Muscle of leg (tissue), 11 donors: ENCODE data around the gene IWS1. TPM values are rescaled to one million over a fixed set of nuclear protein-coding genes. Genes with fewer than 3 reads are reported as not detected.

ENCODE experiments used
- DNase-seq: peaks from one replicate; pipeline ENCODE4 v3.0.0; 2013
- H3K27ac ChIP-seq: one replicate; pipeline ENCODE4 v1.5.1; 2013; ENCODE audit warnings: mild to moderate bottlenecking, low read length, control low read depth
- H3K27me3 ChIP-seq: one replicate; pipeline ENCODE4 v1.6.1; 2013; ENCODE audit warnings: low read length; ENCODE audit not compliant: control insufficient read depth, insufficient read depth
- H3K36me3 ChIP-seq: one replicate; pipeline ENCODE4 v1.6.1; 2013; ENCODE audit warnings: low read length; ENCODE audit not compliant: control insufficient read depth, insufficient read depth
- H3K4me1 ChIP-seq: one replicate; pipeline ENCODE4 v1.6.1; 2013; ENCODE audit warnings: low read length; ENCODE audit not compliant: control insufficient read depth, insufficient read depth
- H3K4me3 ChIP-seq: one replicate; pipeline ENCODE4 v1.5.1; 2013; ENCODE audit warnings: low read length, control low read depth
- H3K9me3 ChIP-seq: replicated peaks from 2 replicates; pipeline ENCODE4 v1.6.1; 2013; ENCODE audit warnings: low read depth, low read length; ENCODE audit not compliant: control insufficient read depth
- WGBS: methylation state at CpG from one replicate; pipeline ENCODE4 v1.1.5; 2013; ENCODE audit warnings: missing lambda C conversion rate; ENCODE audit not compliant: insufficient coverage; 5-methylcytosine and 5-hydroxymethylcytosine counted together
- polyA plus RNA-seq, 8 donors: library from polyadenylated mRNA; unstranded; fragments of 120-200 nt; gene quantifications; one replicate each; pipeline versions ENCODE4 v1.2.1 to v1.2.3, GENCODE V29; 2013; ENCODE audit warnings: inconsistent platforms in 1 of 8, low replicate concordance in 1 of 8; ENCODE audit not compliant: insufficient read length in 8 of 8, insufficient read depth in 1 of 8
- total RNA-seq: library from RNA; stranded (reverse); fragments of 120-200 nt; gene quantifications from one replicate; pipeline ENCODE4 v1.2.4, GENCODE V29; 2013

IWS1 gene
- total and polyA plus RNA-seq, 9 donors, result 43.0 to 58.5 (median 48.7) TPM

GRCh38 chr2:127479866-127480743, 46.2 kb downstream of the IWS1 start:
- no peak for DNase-seq
- H3K27me3 ChIP-seq, result no peaks in the 10 kb centered on the region
- no peaks in the 10 kb centered on the region for H3K9me3 ChIP-seq
- peaks cover 35% of the 10 kb centered on the region for H3K36me3 ChIP-seq
- no peak overlapping the region for H3K27ac ChIP-seq
- H3K4me3 ChIP-seq, result no peak overlapping the region
- H3K4me1 ChIP-seq, result no peaks in the 10 kb centered on the region
- WGBS, result 53% methylated on average over 5 of the region's 8 CpGs

- peak; percentile 81 for DNase-seq
- no CpG with 5 or more reads among the region's 5 CpGs for WGBS
Measured at GRCh38 chr2:127479219-127479825, 47.0 kb downstream of the IWS1 start.

GRCh38 chr2:127475788-127476187, 50.5 kb downstream of the IWS1 start:
- H3K4me1 ChIP-seq, result no peaks in the 10 kb centered on the region
- no peak overlapping the region for H3K4me3 ChIP-seq
- peaks cover 8% of the 10 kb centered on the region for H3K36me3 ChIP-seq
- H3K27me3 ChIP-seq, result no peaks in the 10 kb centered on the region
- no peak for DNase-seq
- no peaks in the 10 kb centered on the region for H3K9me3 ChIP-seq
- no CpG with 5 or more reads among the region's 2 CpGs for WGBS
- H3K27ac ChIP-seq, result no peak overlapping the region

More at GRCh38 chr2:127479219-127479825, 47.0 kb downstream of the IWS1 start:
- no peaks in the 10 kb centered on the region for H3K27me3 ChIP-seq
- no peak overlapping the region for H3K27ac ChIP-seq
- peaks cover 31% of the 10 kb centered on the region for H3K36me3 ChIP-seq
- no peaks in the 10 kb centered on the region for H3K4me1 ChIP-seq
- H3K4me3 ChIP-seq, result no peak overlapping the region
- H3K9me3 ChIP-seq, result no peaks in the 10 kb centered on the region

GRCh38 chr2:127472268-127472667, 54.0 kb downstream of the IWS1 start:
- Histone ChIP-seq H3K27ac (no peak overlapping the region), H3K4me3 (no peak overlapping the region), H3K4me1 (no peaks in the 10 kb centered on the region), H3K27me3 (no peaks in the 10 kb centered on the region), H3K9me3 (no peaks in the 10 kb centered on the region), H3K36me3 (peaks cover 8% of the 10 kb centered on the region)
- WGBS, result no CpG with 5 or more reads among the region's 1 CpG
- DNase-seq, result no peak

- Histone ChIP-seq H3K27ac (no peak overlapping the region), H3K9me3 (no peaks in the 10 kb centered on the region), H3K4me1 (no peaks in the 10 kb centered on the region), H3K27me3 (no peaks in the 10 kb centered on the region), H3K4me3 (no peak overlapping the region), H3K36me3 (peaks cover 8% of the 10 kb centered on the region)
- no peak for DNase-seq
- WGBS, result 96% methylated on average over 3 of the region's 4 CpGs
Measured at GRCh38 chr2:127471286-127471988, 54.9 kb downstream of the IWS1 start.

GRCh38 chr2:127469974-127470373, 56.3 kb downstream of the IWS1 start:
- H3K4me1 ChIP-seq, result no peaks in the 10 kb centered on the region
- H3K36me3 ChIP-seq, result peaks cover 10% of the 10 kb centered on the region
- no peak overlapping the region for H3K27ac ChIP-seq
- no peaks in the 10 kb centered on the region for H3K9me3 ChIP-seq
- no peaks in the 10 kb centered on the region for H3K27me3 ChIP-seq
- H3K4me3 ChIP-seq, result no peak overlapping the region
- DNase-seq, result no peak
- WGBS, result no CpG with 5 or more reads among the region's 2 CpGs

GRCh38 chr2:127469051-127469450, 57.2 kb downstream of the IWS1 start:
- peaks cover 10% of the 10 kb centered on the region for H3K36me3 ChIP-seq
- H3K27ac ChIP-seq, result no peak overlapping the region
- H3K4me1 ChIP-seq, result peaks cover 5% of the 10 kb centered on the region
- no peaks in the 10 kb centered on the region for H3K9me3 ChIP-seq
- WGBS, result 88% methylated on average over 1 of the region's 8 CpGs
- DNase-seq, result no peak
- no peaks in the 10 kb centered on the region for H3K27me3 ChIP-seq
- H3K4me3 ChIP-seq, result no peak overlapping the region

GRCh38 chr2:127465258-127465657, 61.0 kb downstream of the IWS1 start:
- peaks cover 14% of the 10 kb centered on the region for H3K4me1 ChIP-seq
- no peak overlapping the region for H3K4me3 ChIP-seq
- no peaks in the 10 kb centered on the region for H3K9me3 ChIP-seq
- H3K36me3 ChIP-seq, result peaks cover 10% of the 10 kb centered on the region
- H3K27ac ChIP-seq, result no peak overlapping the region
- WGBS, result no CpG with 5 or more reads among the region's 4 CpGs
- no peak for DNase-seq
- H3K27me3 ChIP-seq, result no peaks in the 10 kb centered on the region

- no peak overlapping the region for H3K4me3 ChIP-seq
- 65% methylated on average over 4 of the region's 7 CpGs for WGBS
- DNase-seq, result peak; percentile 46
- peak overlapping the region; percentile 51 for H3K27ac ChIP-seq
- H3K9me3 ChIP-seq, result no peaks in the 10 kb centered on the region
- peaks cover 6% of the 10 kb centered on the region for H3K36me3 ChIP-seq
- peaks cover 14% of the 10 kb centered on the region for H3K4me1 ChIP-seq
- no peaks in the 10 kb centered on the region for H3K27me3 ChIP-seq
Measured at GRCh38 chr2:127464470-127465257, 61.6 kb downstream of the IWS1 start.
